ENCODE measurements around the gene RNASET2. TPM values are rescaled to one million over a fixed set of nuclear protein-coding genes. Genes with fewer than 3 reads are reported as not detected.
A peak's percentile ranks its signal among the peaks of the same experiment; 100 is the strongest.
"Not testable (repeated sequence)": the region's sequence is repeated elsewhere in the genome, so short reads cannot be mapped to it uniquely, and the experiment has no call there.

Gene RNASET2
- total RNA-seq, 1 donor from 2014 or later: 50.6 TPM

DNA sequence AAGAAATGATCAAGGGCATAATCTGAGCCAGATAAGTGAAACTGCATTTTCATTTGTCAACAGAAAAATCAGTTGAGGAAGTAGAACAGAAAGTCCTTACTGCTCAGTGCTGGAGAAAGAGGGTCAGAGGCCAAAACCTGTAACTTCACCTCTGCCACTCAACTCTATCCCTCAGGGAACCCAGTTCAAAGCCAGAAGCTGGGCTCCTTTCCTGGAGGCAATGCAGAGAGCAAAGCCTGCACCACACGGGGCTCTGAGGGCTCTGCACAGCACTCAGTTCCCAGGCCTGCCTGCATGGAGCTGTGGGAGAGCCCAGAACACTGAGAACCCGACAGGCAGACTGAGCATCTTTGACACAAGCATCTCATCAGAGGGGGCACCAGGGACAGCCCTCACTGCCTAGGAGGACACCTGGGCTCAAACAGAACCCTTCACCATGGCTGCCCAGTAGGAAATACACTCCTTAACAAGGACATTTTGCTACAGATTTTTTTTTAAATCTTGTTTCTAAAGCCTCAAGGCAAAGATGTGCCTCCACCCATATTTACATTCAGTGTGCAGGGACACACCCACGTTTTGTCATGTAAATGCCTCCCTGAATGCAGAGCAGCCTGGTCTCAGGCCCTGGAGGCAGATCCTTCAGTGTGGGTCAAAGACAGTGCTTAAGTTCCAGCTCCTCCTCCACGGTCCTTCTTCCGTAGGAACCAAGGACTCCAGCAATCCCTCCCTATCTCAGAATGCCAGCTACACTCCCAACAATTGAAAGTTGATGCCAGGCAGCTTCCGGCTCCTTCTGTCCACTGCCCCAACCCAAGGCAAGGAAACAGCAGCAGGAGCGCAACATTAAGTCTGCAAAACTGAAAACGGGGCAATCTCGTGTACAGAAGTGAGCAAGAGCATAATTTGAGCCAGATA is 6.6 kb downstream of the RNASET2 start:
- DNase-seq (ENCODE audit: low spot score): no peak

DNA sequence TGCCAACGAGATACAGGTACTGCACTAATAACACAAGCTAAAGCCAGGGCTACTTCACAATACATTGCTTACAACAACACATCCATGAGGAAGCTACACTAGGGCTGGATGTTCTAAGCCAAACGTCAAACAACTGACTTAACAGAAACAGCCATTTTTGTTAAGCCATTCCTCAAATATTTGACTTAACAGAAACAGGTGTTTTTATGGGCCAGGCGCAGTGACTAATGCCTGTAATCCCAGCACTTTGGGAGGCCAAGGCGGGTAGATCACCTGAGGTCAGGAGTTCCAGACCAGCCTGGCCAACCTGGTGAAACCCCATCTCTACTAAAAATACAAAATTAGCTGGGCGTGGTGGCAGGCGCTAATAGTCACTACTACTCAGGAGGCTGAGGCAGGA is 7.6 kb downstream of the RNASET2 start:
- not testable (repeated sequence) for DNase-seq (ENCODE audit: low spot score)

DNA sequence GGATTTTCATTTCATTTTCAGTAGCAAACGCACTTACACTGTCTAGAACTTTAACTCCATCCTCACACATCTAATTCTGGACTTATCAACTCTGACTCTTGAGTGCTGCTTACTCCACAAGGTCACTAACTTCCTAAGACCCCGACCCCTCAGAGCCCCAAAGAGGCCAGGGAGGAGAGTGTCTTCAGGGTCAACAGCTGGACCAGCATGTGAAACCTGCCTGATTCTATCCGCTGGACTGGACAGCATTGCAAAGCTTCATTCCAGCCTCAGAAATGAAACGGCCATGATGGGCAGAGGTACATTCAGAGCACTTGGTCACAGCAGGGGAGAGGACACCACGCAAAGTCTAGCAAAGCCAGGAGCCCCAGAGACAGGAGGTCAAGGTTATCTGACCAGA is 9.1 kb downstream of the RNASET2 start:
- DNase-seq (ENCODE audit: low spot score): peak; percentile 22

DNA sequence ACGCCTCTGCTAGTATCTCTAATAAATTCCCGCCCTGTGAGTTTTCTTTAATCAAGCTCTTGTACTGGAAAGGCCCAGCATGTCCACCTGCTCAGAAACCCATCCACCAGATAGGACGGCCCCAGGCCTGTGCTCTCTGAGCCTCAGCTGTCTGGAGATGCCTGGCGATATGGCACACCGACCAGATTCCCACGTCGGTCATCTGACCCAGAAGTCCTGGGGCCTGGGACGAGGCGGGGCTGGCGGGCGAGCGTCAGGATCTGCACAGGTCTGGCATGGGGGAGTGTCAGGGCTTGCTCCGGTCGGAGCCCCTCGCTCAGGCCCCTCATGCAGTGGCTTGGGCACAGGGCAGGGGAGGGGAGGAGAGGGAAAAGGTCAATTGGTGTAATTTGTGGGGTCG is 10.2 kb downstream of the RNASET2 start:
- DNase-seq (ENCODE audit: low spot score): peak; percentile 83

DNA sequence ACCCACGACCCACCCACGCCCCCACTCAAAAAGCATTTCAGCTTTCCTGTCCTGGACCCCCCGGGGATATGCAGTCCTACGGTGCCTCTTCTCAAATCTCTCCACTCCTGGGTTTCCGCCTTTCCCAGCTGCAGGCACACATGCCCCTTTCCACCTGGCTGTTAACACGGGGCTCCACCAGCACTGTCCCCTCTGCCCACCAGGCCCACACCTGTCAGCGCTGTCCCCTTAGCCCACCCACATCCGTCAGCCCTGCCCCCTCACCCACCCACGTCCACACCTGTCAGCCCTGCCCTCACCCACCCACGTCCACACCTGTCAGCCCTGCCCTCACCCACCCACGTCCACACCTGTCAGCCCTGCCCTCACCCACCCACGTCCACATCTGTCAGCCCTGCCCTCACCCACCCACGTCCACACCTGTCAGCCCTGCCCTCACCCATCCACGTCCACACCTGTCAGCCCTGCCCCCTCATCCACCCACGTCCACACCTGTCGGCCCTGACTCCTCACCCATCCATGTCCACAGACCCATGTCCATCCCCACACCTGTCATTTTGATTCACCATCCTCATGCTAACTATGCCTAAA is 11.6 kb downstream of the RNASET2 start:
- peak; percentile 71 for DNase-seq (ENCODE audit: low spot score)

DNA sequence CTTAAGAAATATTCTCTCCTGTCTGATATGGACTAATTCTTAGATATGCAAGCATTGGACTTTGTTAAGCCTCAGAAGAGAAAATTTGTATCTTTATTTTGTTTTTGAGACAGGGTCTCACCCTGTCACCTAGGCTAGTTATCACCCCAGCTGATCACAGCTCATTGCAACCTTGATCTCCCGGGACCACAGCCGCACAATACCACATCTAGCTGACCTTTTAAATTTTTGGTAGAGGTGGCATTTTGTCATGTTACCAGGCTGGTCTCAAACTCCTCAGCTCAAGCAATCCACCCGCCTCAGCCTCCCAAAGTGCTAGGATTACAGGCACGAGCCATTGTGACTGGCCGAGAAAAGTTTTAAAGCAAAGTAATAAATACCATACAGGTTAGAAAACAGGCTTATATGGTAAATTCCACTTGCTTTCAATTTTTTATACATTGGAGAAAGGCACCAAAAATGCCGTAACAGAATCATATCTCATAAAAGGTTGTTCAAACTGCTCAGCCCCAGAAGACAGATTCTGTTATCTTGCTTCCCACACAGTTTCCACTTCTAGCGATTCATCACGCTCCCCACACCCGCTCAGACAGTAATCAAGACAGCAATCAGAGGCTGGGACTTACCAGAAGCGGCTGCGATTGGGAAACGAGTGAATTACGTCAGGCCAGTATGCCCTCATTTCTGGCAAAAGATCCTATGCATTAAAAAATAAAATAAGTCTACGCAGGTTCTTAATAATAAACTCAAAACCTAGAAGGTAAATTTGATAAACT is 13.8 kb downstream of the RNASET2 start:
- peak; percentile 35 for DNase-seq (ENCODE audit: low spot score)

DNA sequence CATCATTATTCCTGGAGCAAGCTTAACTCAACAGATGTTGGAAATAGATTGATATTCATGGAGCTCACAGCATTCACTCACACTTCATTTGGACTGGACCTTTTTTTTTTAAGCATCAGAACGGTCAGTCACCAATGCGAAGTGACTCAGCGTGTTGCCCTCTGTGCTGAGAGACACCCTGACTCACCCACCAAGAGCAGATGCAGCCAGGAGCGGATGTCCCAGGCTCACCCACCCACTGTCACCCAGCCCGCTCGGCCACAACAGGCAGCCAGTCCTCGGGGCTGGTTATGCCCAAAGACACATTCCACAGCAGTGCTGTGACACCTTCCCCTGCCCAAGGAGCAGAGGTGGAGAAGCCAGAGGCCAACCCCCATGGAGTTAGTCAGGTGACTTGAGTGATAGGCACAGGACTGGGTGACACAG is 15.7 kb downstream of the RNASET2 start:
- peak; percentile 62 for DNase-seq (ENCODE audit: low spot score)

DNA sequence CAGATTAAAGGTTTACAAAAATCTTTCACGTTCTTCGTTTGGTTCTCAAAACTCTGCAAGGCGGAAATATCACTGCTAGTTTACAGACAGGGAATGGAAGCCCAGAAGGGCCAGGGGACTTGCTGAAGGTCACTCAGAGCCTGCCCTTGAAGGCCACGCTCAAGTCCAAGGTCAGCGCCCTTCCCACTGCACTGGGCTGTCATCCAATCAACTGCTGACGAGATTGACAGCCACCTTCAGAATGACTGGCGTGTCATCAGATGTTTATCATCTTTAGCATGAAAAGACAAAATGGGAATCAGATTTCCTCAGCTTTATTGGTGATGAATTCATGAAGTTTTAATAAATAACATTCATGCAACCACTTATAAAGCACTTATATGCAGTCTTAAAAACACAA is 16.5 kb downstream of the RNASET2 start:
- peak; percentile 60 for DNase-seq (ENCODE audit: low spot score)

DNA sequence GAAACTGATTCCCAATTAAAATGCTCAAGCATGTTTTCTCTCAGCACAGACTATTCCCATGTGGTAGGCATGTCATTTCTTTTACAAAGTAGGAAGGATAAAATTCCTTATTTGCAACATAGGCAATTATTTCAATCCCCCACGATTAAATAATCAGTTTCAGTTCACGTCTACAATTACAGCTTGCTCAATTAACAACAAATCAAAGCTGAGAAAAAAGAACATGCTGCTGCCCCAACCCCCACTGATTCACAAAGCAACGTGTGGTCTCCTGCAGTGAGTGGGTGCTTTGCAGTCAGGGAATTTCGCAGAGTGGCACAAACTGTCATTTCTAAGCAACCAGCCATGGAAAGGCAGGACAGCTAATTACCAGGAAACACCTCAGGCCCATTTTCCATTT is 17.0 kb downstream of the RNASET2 start:
- peak; percentile 11 for DNase-seq (ENCODE audit: low spot score)

DNA sequence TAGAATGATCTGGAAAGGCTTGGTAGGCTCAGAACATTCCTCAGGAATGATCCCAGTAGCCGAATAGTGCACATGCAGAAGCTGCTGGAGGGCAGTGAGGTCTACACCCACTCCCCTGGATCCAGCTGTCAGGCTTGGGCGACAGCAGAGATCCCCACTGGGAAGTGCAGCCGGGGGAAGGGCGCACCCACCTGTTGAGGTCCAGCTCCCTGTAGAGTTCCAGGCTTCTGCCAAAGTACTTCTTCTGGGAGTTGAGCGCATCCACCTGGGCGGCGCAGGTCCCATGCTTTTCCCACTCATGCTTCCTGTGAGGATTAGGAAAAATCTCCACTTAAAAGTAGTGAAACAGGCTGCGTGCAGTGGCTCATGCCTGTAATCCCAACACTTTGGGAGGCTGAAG is 17.6 kb downstream of the RNASET2 start:
- DNase-seq (ENCODE audit: low spot score): no peak

DNA sequence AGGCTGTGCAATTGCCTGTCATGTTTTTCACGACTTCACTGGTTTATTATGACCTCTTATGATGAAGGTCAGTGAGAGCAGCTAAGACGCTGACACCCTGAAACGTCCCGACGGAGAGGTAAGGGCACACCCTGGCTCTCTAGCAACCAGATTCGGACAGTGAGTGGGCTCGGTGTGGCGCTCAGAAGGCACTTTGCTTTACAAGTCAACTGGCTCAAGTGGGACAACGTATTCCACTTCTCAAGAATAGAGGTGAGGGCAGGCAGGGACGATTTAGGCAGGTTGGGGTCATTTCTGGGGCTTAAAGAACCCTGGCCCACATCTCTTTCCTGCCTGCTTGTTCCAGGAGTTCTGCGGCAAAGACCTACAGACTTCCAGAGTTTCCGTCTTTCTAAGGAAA is 18.2 kb downstream of the RNASET2 start:
- peak; percentile 76 for DNase-seq (ENCODE audit: low spot score)

DNA sequence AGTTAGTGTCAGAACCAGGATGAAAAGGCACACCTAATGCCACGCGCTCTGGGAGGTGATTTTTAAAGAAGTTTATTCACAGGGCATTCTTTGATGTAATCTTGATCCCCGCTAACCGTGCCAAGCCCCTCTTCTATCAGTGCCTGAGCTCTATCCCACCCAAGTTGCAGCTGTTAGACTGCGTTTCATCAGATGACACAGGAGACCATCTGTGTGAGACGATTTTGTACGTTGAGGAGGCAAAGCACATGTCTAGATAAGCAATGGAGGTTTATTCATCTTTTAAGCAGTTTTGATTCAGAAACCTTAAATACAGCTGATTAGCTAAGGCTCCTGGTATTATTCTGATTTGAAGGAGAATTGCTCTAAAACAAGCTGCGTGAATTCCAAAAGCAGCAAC is 18.6 kb downstream of the RNASET2 start:
- DNase-seq (ENCODE audit: low spot score): no peak

DNA sequence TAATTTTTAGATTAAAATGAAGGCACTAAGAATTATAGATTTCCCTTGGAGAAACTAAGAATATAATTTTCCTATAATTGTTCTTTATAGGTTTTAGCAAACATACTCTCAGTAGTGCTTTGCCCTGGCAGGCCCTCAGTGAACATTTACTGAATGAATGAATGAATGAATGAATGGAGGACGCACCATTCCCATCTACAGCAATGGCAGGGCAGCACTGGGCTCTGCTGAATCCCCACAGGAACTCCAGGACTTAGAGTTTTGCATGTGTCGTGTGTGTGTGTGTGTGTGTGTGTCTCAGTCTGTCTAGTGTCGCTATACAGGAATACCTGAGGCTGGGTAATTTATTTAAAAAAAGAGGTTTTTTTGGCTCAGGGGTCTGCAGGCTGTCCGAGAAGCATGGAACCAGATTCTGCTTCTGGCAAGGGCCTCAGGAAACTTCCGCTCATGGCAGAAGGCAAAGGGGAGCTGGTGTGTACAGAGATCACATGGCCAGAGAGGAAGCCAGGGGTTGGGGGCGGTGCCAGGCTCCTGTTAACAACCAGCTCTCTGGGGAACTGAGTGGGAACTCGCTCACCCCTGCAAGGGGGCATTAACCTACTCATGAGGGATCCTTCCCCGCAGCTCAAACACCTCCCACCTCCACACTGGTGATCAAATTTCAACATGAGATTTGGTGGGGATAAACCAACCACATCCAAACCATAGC is 20.1 kb downstream of the RNASET2 start:
- peak; percentile 88 for DNase-seq (ENCODE audit: low spot score)

DNA sequence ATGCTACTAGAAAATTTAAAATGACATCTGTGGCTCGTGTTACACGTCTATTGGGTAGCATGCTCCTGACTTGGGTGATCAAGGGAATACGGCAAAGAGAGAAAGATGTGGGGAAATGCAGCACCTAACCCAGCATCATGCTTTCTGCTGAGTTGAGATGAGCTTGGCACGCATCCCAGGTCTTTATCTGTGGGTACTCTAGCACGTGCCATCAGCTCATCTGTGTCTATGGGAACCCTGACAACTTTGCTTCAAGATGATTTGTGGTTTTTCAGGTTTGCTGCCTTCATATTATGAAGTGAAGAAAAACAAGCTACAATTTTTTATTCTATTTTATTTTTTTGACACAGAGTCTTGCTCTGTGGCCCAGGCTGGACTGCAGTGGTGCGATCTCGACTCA is 21.0 kb downstream of the RNASET2 start:
- DNase-seq (ENCODE audit: low spot score): peak; percentile 14

DNA sequence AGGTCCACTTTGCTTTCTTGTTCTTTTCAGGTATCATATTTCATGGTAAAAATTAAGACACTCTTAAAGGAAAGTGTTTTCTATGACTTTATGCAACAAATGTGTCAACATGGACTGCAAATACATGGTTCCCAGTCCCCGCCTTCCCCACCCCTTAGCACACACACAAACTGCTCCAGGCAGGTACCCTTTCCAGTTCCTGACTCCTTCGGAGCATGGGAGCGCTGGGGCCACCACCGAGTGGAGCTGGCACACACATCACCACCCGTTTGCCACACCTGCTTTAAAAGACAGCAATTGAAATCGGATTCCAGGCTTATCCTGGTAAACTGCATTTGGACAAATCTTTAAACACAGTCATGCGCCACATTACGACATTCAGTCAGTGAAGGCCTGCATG is 22.2 kb downstream of the RNASET2 start:
- DNase-seq (ENCODE audit: low spot score): peak; percentile 81

DNA sequence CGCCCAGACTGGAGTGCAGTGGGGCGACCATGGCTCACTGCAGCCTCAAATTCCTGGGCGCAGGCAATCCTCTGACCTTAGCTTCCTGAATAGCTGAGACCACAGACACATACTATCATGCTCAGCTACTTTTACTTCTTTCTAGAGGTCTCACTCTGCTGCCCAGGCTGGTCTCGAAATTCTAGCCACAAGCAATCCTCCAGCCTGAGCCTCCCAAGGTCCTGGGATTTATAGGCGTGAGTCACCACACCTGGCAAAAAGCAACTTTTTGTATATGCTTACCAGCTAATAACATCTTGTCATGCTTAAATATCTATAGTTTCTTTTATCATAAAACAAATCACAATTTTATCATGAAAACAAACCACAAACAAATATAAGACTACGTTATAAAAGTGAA is 23.0 kb downstream of the RNASET2 start:
- peak; percentile 51 for DNase-seq (ENCODE audit: low spot score)

DNA sequence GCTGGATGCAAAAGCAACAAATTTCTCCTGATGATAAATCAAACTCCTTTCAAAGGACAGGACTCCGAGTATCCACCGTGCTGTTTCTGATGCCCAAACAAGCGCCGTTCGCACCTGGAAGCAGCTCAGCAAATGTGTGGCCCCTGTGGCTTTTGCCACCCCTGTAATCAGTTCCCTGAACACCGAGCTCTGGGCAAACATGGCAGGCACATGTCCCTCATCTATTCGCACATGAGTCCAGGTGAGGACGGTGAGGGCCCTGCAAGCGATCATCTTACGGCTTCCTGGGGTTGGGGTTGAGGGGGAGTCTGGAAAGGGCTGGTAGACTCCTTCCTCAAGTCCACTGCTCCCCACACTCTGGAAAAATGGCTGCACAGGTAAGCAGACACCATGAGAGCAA is 23.7 kb downstream of the RNASET2 start:
- DNase-seq (ENCODE audit: low spot score): peak; percentile 82

DNA sequence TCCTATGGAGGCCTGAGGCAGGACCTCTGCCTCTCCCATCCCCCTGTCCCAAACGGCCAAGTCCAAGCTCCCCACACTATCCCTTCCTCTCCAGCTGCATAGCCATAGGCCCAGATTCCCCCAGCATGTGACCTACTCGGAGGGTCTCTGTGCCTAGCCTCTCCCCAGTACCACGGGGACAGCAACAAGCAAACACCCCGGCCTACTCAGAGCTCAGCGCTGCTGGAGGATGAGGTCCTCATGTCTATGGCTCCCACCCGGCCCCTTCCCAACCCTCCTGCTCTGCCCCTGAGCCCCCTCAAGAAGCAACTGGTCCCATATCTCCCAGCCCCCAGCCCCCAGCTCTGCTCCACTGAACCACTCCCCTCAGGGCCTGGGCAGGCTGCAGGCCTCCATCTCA is 24.2 kb downstream of the RNASET2 start:
- peak; percentile 37 for DNase-seq (ENCODE audit: low spot score)

DNA sequence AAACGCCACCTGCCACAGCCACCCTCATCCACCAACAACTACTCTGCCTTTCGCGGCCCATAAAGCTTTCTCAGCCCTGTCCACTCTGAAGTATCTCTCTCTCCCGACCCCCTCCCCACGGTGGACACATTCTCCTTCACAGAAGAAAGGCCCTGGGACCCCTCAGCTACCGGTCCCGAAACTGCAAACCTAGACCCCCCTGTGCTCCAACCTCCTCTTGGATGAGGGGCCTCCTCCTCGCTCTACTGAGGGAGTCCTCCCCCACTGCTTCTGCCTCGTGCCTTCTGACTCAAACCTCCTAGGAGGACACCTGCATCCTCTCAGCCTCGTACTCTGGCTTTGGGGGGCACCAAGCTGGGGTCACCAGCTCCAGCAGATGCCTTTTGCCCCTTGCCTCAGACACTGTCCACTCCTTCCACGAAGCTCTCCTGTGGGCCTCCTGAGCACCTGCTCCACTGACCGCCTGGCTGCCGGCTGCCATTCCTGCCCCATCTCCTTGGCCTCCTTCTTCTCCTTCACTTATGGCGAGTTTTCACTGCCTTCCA is 24.9 kb downstream of the RNASET2 start:
- peak; percentile 45 for DNase-seq (ENCODE audit: low spot score)

DNA sequence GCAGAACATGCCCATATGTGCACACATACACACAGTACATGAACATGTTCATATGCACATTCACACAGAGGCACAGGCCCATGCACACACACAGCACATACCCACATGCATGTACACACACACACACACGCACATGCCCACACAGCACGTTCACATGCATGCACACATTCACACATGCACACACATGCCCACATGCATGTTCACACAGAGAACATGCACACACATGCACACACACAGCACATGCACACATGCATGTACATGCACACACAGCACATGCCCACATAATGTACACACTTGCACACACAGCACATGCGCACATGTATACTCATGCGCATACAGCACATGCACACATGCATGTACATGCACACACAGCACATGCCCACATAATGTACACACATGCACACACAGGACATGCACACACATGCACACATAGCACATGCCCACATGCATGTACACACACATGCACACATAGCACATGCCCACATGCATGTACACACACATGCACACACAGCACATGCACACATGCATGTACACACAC is 25.9 kb downstream of the RNASET2 start:
- DNase-seq (ENCODE audit: low spot score): peak; percentile 62
